Aorta (tissue), 5 donors: ENCODE measurements around the gene PACSIN3. TPM values are rescaled to one million over a fixed set of nuclear protein-coding genes. Genes with fewer than 3 reads are reported as not detected.

Experiments used
- ATAC-seq: fragments of 200-7000 bp; cut with Tn5 transposase; one replicate; pipeline ENCODE4 v1.9.1; 2022; ENCODE audit warnings: moderate library complexity; ENCODE audit not compliant: low FRiP score
- DNase-seq, 2 donors: peaks; one replicate each; pipeline ENCODE4 v3.0.0-alpha.2; 2020
- H3K27ac ChIP-seq, 2 donors: one replicate each; pipeline ENCODE4 v1.5.1; 2013; ENCODE audit warnings: low read length in 2 of 2, mild to moderate bottlenecking in 2 of 2, moderate library complexity in 2 of 2, control low read depth in 1 of 2, inconsistent platforms in 1 of 2, low read depth in 1 of 2
- H3K27me3 ChIP-seq, 2 donors: one replicate each; pipeline ENCODE4 v1.6.1; 2013; ENCODE audit warnings: control low read depth in 1 of 2, low read length in 1 of 2, mild to moderate bottlenecking in 1 of 2, moderate library complexity in 1 of 2; ENCODE audit not compliant: insufficient read depth in 2 of 2, control insufficient read depth in 1 of 2
- H3K36me3 ChIP-seq, 2 donors: one replicate each; pipeline ENCODE4 v1.6.1; 2013; ENCODE audit warnings: control low read depth in 1 of 2, low read length in 1 of 2, mild to moderate bottlenecking in 1 of 2; ENCODE audit not compliant: insufficient read depth in 2 of 2, control insufficient read depth in 1 of 2
- H3K4me1 ChIP-seq, 2 donors: one replicate each; pipeline ENCODE4 v1.6.1; 2013; ENCODE audit warnings: low read length in 2 of 2, control low read depth in 1 of 2, mild to moderate bottlenecking in 1 of 2, moderate library complexity in 1 of 2; ENCODE audit not compliant: insufficient read depth in 2 of 2, control insufficient read depth in 1 of 2
- H3K4me3 ChIP-seq, 2 donors: one replicate each; pipeline ENCODE4 v1.5.1; 2013; ENCODE audit warnings: low read length in 2 of 2, control low read depth in 1 of 2, mild to moderate bottlenecking in 1 of 2
- H3K9me3 ChIP-seq: one replicate; pipeline ENCODE4 v1.6.1; 2013; ENCODE audit warnings: mild to moderate bottlenecking, low read length; ENCODE audit not compliant: control insufficient read depth
- WGBS, 2 donors: extraction: QIAGEN DNeasy Blood & Tissue Kit; methylation state at CpG; one replicate each; pipeline ENCODE4 v1.1.7; 2013; 5-methylcytosine and 5-hydroxymethylcytosine counted together
- intact Hi-C, 2 donors: fragments of 100-400 bp; cut with DNase I; formaldehyde crosslinking; loops; one replicate each; pipeline versions ENCODE4 v1.14.2 to v1.15.0; 2022
- polyA plus RNA-seq, 2 donors: library from polyadenylated mRNA; stranded (reverse); fragments of 200-250 nt; gene quantifications; one replicate each; pipeline ENCODE4 v1.2.3, GENCODE V29; 2013
- total RNA-seq, 2 donors: library from RNA; stranded (reverse); fragmentation: NEBNext Ultra II Directional; extraction: Animal tissue kit (Norgen Biotek cat#: 25700); gene quantifications; one replicate each; pipeline ENCODE4 v1.2.1, GENCODE V29; 2021
- donor health status: healthy with polysubstance abuse.
- donor health status: Bipolar disorder and iron deficiency.
- donor health status: DM: no; HTN: no; CAD: no.
- donor health status: DM: no; HTN: no; CAD: no.
- donor health status: DM: yes; HTN: yes; CAD: no.

The PACSIN3 gene
- total and polyA plus RNA-seq, 4 donors, result 22.0 to 37.1 (median 30.4) TPM

- Histone ChIP-seq H3K36me3 (no peaks in the 10 kb centered on the region), H3K9me3 (no peaks in the 10 kb centered on the region), H3K4me1 (no peaks in the 10 kb centered on the region), H3K27ac (peak overlapping the region; percentile 46 to 55), H3K4me3 (no peak overlapping the region), H3K27me3 (no peaks in the 10 kb centered on the region)
- intact Hi-C loops, result loop anchor here in 1 of 2 donors (2.0 kb wide), 1 partner anchor 27 kb away; the partner anchor contains the start of gene DDB2
- 39 to 46% methylated on average over 5 of the region's 5 CpGs for WGBS, 2 donors
- ATAC-seq, result no peak
- no peak for DNase-seq
Measured at GRCh38 chr11:47187723-47188122, 1.5 kb upstream of the PACSIN3 start.

GRCh38 chr11:47186700-47187695 is 764 bp upstream of the PACSIN3 start:
- Histone ChIP-seq H3K27ac (peak overlapping the region; percentile 9 to 86), H3K36me3 (no peaks in the 10 kb centered on the region), H3K4me3 (peak overlapping the region; percentile 72 to 79), H3K4me1 (no peaks in the 10 kb centered on the region), H3K27me3 (no peaks in the 10 kb centered on the region), H3K9me3 (no peaks in the 10 kb centered on the region)
- WGBS, 2 donors, result 1% methylated on average over 63 of the region's 63 CpGs
- intact Hi-C loops, result loop anchor here (1.0 to 2.0 kb wide), 2 partner anchors 27 to 28 kb away; partner anchors contain the start of gene DDB2 (in 2 of the 2)
- ATAC-seq, result peak; percentile 62
- DNase-seq, result peak; percentile 57 to 88

GRCh38 chr11:47185305-47186075 is 744 bp downstream of the PACSIN3 start:
- H3K9me3 ChIP-seq, result no peaks in the 10 kb centered on the region
- H3K4me3 ChIP-seq, result peak overlapping the region; percentile 72 to 79
- ATAC-seq, result peak; percentile 53
- H3K4me1 ChIP-seq, result no peaks in the 10 kb centered on the region
- 2% methylated on average over 44 to 50 of the region's 50 CpGs for WGBS, 2 donors
- peak overlapping the region; percentile 51 to 77 for H3K27ac ChIP-seq
- DNase-seq, result peak; percentile 61 to 84
- no peaks in the 10 kb centered on the region for H3K36me3 ChIP-seq
- H3K27me3 ChIP-seq, result no peaks in the 10 kb centered on the region
- intact Hi-C loops, result loop anchor here (1.0 to 2.0 kb wide), 2 partner anchors 29 kb away; partner anchors contain the start of gene DDB2 (in 2 of the 2)

GRCh38 chr11:47184711-47185304 is 1.4 kb downstream of the PACSIN3 start:
- peak overlapping the region; percentile 72 to 79 for H3K4me3 ChIP-seq
- H3K27ac ChIP-seq, result peak overlapping the region; percentile 51 to 77
- no peaks in the 10 kb centered on the region for H3K9me3 ChIP-seq
- no peaks in the 10 kb centered on the region for H3K36me3 ChIP-seq
- H3K4me1 ChIP-seq, result no peaks in the 10 kb centered on the region
- no peak for DNase-seq
- intact Hi-C loops, result no loop called here
- no peak for ATAC-seq
- 2 to 12% methylated on average over 10 to 13 of the region's 13 CpGs for WGBS, 2 donors
- no peaks in the 10 kb centered on the region for H3K27me3 ChIP-seq

- Histone ChIP-seq H3K27me3 (no peaks in the 10 kb centered on the region), H3K36me3 (no peaks in the 10 kb centered on the region), H3K4me3 (no peak overlapping the region), H3K4me1 (no peaks in the 10 kb centered on the region), H3K9me3 (no peaks in the 10 kb centered on the region), H3K27ac (no peak overlapping the region)
- intact Hi-C loops, result no loop called here
- ATAC-seq (no peak), DNase-seq (no peak)
- WGBS, 2 donors, result 79 to 82% methylated on average over 7 of the region's 7 CpGs
Measured at GRCh38 chr11:47183969-47184368, 2.3 kb downstream of the PACSIN3 start.

GRCh38 chr11:47183031-47183856 is 3.0 kb downstream of the PACSIN3 start:
- Histone ChIP-seq H3K36me3 (no peaks in the 10 kb centered on the region), H3K27me3 (no peaks in the 10 kb centered on the region), H3K9me3 (no peaks in the 10 kb centered on the region), H3K4me3 (no peak overlapping the region), H3K4me1 (no peaks in the 10 kb centered on the region), H3K27ac (no peak overlapping the region)
- 88 to 89% methylated on average over 25 of the region's 25 CpGs for WGBS, 2 donors
- ATAC-seq (no peak), DNase-seq (no peak)
- intact Hi-C loops, result no loop called here

GRCh38 chr11:47182380-47182779 is 3.9 kb downstream of the PACSIN3 start:
- Histone ChIP-seq H3K27me3 (no peaks in the 10 kb centered on the region), H3K36me3 (no peaks in the 10 kb centered on the region), H3K4me1 (no peaks in the 10 kb centered on the region), H3K9me3 (no peaks in the 10 kb centered on the region), H3K4me3 (no peak overlapping the region), H3K27ac (no peak overlapping the region)
- DNase-seq, result peak in 1 of 2 donors; percentile 72
- 94 to 95% methylated on average over 17 of the region's 17 CpGs for WGBS, 2 donors
- intact Hi-C loops, result no loop called here
- no peak for ATAC-seq

GRCh38 chr11:47181271-47181670 is 5.0 kb downstream of the PACSIN3 start:
- H3K27me3 ChIP-seq, result no peaks in the 10 kb centered on the region
- H3K4me3 ChIP-seq, result no peak overlapping the region
- no peak overlapping the region for H3K27ac ChIP-seq
- no peak for DNase-seq
- H3K36me3 ChIP-seq, result no peaks in the 10 kb centered on the region
- intact Hi-C loops, result no loop called here
- H3K4me1 ChIP-seq, result no peaks in the 10 kb centered on the region
- no peaks in the 10 kb centered on the region for H3K9me3 ChIP-seq
- 94 to 95% methylated on average over 6 of the region's 6 CpGs for WGBS, 2 donors
- no peak for ATAC-seq
